ENCODE data around the gene NALCN.

Gene NALCN

GRCh38 chr13:101416181-101417042 is at the start of gene NALCN:
TSS of gene NALCN (minus strand) at chr13:101416508. CDS start at chr13:101399126, 17,382 bp downstream.
- DNase-seq = peak in 1 of 2 experiments; percentile 44

DNA sequence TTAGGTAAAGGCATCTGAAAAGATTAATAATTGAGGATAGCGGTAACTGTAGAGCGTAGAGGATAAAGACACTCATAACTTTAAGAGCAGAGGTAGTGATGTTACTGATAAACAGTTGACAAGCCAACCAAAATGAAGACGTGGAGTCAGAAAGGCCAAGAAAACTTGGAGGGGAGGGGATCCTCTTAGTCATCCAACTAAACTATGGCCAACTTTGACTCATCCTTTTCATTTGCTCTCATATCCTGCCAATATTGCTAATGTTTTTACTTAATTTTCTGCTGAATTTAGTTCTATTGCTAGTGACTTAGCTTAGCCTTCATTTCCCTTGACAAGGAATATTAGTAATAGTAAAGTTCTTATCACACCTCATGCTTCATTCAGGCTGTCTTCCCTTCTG is 49.6 kb upstream of the NALCN start:
- no peak for DNase-seq

- DNase-seq = no peak
Observed at GRCh38 chr13:101457176-101457575, 40.9 kb upstream of the NALCN start.

DNA sequence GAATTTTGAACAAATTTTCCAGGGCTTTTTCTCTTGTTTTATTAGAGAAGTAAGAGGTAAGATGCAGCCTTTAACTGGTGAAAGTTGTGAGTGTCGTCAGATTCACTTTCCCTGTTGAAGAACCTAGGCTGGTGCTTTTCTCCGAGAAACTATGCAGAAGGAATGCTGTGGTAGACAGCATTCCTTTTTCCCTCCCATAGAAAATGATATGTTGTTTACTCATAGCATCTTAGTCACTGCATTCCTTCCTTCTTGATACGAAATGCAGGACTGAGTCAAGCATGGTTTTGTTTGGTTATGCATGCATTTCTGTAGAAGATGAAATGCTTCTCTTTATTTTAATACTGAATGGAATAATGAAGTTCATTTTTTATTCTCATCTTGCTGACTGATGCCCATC is 39.6 kb upstream of the NALCN start:
- no peak for DNase-seq

GRCh38 chr13:101454767-101455166 is 38.5 kb upstream of the NALCN start:
- no peak for DNase-seq

GRCh38 chr13:101453784-101454201 is 37.5 kb upstream of the NALCN start:
- no peak for DNase-seq

- no peak for DNase-seq
Observed at GRCh38 chr13:101452519-101453485, 36.5 kb upstream of the NALCN start, which contains the start of gene ITGBL1. TSS of gene ITGBL1 (plus strand) at chr13:101452675. CDS start at chr13:101452834, 159 bp downstream.

DNA sequence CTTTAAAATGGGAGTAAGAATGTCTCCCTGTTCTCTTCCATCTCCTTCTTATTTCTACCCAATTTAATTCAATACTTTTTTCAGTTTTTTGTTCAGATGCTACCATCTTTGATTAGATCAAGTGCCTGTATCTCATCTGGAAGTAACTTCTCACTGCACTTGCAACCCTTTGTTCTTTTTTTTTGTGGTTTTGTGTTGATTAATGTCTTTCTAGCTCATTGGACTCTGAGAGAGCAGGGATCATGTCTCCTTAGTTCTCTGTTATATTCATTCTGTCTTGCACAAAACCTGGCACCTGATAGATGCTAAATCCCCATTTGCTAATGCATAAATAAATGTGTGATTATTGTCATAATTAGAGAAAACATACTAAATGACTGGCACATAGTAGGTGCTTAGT is 35.3 kb upstream of the NALCN start:
- DNase-seq = no peak

DNA sequence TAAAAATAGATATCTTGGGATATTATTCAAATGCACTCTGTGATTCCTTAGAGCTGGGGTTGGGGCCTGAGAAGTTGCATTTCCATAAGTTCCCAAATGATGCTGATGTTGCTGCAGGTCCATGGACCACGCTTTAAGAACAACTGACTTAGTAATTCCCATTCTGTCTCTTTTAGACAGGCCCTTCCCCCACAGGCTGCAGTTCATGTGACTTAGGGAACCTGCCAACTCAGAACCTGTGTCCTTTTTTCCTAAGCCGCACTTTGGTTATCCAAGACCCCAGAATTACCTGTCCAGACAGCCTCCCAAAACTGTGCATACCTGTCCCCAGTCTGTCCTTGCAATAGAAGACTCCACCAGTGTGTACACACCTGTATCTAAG is 34.4 kb upstream of the NALCN start:
- no peak for DNase-seq

GRCh38 chr13:101449790-101450748 is 33.8 kb upstream of the NALCN start:
- DNase-seq = no peak

- DNase-seq = no peak
Observed at GRCh38 chr13:101447852-101448251, 31.5 kb upstream of the NALCN start.

GRCh38 chr13:101434486-101434885 is 18.2 kb upstream of the NALCN start:
- no peak for DNase-seq

GRCh38 chr13:101433895-101434294 is 17.6 kb upstream of the NALCN start:
- no peak for DNase-seq

GRCh38 chr13:101429733-101430132 is 13.4 kb upstream of the NALCN start:
- no peak for DNase-seq

GRCh38 chr13:101425623-101426022 is 9.3 kb upstream of the NALCN start:
- no peak for DNase-seq

DNA sequence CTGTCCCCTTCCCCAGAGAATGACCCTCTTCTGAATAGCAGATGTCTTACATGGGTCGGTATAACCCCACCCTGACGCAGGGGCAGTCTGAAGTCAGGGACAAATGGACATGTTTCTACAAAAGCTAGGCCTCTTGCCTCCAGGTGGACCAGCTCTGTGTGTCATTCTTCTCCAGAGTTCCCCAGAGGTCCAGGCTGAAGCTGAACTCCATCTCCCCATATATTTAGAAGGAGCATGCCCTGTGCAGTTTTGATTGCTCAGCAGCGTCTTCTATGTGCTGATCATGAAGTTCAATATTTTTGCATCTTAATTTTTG is 8.8 kb upstream of the NALCN start:
- DNase-seq = no peak

DNA sequence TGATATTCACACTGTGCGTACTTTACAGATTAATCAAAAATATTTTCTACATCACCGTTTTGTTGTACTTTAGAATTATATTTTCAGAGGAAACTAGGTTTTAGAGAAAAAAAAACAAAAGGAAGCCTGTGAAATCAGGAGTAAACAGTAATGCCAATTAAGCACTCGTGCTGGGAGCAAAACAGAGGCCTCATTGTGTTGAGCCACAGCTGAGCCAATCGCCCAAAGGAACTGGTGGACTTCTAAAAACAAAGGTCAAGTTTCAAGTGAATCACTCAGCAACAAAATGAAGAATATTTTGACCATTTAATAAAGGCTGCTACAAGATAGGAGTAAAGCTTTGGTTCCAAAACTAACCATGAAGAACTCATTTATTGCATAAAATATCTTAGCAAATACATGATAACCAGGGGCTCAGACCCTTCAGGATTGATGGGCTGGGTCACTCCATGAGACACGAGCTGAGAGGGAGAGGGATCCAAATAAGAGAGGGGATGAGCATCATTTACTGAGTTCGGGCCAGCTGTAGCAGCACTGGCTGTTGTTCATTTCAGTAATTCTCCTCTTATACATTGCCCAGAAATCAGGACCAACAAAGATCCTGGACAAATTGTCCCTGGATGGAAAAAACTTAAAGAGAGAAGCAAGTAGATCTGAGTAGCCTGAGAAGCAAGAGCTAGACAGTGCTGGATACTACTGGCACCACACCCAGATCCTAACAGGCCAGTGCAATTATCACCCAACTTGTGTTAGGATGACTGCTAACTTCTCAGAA is 8.3 kb upstream of the NALCN start:
- DNase-seq = no peak

DNA sequence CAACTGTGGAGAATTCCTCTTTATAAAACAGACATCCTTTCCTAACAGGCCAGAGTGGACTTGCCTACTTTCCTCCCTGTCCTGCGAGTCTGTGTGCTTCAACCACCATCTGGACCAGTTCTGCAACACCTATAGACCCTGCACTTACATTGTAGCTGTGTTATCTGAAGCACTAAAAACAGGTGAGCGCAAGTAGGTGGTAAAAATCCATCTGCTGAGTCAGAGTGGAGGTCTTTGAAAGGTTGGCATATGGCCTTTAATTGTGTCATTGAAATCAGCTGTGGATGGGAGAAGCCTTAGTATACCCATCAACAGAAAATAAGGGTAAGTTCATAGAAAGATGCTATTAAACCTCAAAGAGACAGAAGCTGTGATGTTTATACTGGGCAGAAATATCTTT is 7.6 kb upstream of the NALCN start:
- no peak for DNase-seq

GRCh38 chr13:101417501-101417900 is 1.2 kb upstream of the NALCN start:
- DNase-seq = no peak

DNA sequence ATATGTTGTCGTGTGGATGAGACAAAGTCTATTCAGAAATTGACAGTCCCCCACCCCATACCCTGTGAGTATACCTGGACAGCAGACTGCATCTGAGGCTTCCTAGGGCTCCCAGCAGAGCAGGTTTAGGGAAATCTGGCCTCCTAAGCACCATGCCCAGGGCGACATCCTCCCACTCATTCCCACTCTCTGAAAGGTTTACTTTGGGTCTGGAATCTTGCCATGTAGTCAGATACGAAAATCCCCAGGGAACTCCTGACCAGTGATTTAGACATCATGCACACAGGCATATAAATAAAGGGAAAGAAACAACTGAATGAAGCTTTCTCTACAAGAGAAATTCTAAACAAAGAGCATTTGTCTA is 717 bp upstream of the NALCN start:
- peak; percentile 63 to 83 for DNase-seq

- DNase-seq = peak; percentile 21 to 30
Observed at GRCh38 chr13:101415358-101416174, 742 bp downstream of the NALCN start.

All from NCI-H1930 (cell line).